Measurements from ENCODE around the gene LDB2.

Gene LDB2

DNA sequence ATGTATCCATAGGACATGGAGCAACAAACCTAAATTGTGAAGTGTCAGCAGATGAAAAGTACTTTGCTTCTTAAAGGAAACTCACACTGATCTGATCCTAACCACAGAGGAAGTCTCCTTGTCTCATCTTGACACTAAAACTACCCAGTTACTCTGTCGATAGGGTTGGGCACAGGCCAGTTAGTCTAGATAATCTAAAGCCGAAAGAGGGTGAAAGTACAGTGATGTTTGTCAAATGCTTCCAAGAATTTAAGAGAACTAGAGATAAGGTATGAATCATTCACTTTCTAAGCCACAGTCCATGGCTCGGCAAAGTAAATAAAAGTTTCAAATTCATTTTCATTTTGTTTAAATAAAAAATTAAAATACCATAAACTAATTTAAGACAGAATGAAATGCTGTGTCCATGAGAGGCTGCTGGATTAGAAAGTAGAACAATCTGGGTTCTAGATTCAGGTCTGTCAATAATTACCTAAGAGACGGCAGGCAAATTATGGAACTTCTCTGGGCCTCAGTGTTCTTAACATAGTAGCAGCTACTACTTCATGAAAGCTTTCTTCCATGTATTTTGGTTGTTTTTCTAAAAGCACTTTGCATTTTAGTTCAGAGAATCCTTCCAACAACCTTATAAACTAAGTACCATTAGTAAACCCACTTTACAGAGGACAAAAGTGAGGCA is 176.7 kb downstream of the LDB2 start:
- no peak for DNase-seq (ENCODE audit: low read depth in 2 of 2)

DNA sequence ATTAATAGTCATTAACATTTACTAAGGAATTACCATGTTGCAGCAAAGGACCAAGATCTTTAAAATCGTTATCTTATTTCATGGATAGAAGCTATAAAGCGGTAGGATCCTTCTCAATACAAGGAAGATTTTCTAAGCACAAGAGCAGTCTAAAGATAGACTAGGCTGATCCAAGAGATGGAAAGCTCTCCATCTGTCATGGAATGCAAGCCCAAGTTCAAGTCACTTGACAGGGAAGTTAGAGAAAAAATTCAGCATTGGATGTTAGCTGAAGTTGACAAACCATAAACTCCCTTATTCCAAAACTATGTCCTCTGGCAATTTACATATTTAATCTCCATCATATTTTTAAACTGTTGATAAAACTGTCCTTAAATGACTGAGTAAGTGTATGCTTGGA is 177.7 kb downstream of the LDB2 start:
- no peak for DNase-seq (ENCODE audit: low read depth in 2 of 2)

DNA sequence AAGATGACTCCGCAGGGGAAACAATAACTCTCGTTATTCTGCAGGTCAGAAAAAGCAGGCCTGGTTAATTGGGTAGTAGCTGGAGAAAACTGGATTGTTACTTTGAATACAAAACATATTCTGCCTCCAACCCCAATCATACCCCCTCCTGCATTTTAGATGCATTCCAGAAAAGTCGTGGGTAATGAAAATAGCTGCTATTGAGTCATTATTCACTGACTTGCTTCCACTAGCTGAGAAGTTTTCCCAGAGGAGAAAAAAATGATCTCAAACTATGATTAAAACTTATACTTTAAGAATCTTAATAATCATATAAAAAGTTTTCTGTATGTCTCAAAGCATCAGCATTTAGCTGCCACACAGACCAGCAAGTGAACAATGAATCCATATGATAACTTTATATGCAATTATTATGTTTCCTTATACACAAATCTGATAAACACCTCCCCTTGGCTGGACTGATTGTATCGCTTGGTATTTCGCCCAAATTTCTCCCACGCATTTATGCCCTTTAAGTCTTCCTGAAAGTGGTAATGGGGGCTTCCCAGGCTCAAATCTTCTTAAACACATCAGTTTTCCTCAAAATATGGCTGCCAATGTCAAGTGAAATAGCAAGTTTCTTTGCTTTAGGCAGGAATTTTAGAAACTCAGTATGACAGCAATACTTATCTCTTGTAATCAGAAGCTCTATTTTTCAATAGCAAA is 181.0 kb downstream of the LDB2 start:
- no peak for DNase-seq (ENCODE audit: low read depth in 2 of 2)

DNA sequence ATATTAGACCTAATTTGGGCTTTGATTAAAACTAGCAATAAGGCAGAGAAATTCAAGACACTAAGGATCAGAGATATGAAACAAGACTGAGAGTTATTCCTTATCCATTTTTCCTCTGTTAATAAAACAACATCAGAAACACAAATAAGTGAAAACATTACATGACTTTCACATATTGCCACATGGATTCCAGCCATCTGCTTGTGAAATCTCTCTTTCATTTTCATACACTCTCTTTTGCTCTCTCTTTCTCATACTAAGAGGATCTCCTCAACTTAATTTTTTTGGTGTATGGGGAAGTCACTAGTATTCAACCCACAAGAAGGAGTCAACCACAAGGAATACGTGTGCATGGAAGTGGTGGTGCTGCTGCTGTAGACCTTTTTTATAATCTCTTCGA is 183.0 kb downstream of the LDB2 start:
- no peak for DNase-seq (ENCODE audit: low read depth in 2 of 2)

DNA sequence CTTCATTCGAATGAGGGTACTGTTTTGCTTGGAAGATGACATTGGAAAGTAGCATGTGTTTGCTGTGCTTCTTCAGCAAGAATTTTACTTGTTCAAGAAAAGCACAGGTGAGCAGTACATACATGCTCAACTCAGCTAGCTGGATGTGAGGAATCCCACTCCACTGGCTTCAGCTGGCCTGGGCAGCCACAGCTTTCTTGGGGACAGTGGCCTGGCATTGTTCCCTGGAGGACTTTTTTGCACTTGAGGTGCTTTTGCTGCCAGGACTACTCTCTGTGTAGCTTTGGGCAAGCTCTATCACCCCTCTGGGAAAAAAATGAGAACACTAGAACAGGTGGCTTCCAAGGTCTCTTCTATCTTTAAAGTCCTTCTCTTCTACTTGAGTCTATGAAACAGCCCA is 184.3 kb downstream of the LDB2 start:
- no peak for DNase-seq (ENCODE audit: low read depth in 2 of 2)

DNA sequence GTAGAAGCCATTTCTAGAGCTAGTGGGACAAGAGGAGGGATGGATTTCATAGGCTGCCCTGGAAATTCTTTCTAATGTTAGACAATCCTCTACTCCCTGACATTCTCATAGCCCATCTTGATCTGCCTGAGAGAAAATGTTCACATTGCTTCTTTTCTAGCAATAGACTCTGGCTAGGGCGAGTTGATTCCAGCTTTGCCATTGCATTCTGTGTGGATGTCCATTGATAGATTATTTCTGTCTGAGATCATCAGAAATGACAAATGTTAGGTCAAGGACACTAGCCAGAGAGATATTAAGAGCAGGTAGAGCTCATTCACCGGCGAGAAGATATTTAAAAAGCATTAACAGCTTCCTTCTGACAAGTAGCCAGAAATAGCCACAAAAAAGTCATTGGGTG is 184.7 kb downstream of the LDB2 start:
- no peak for DNase-seq (ENCODE audit: low read depth in 2 of 2)

DNA sequence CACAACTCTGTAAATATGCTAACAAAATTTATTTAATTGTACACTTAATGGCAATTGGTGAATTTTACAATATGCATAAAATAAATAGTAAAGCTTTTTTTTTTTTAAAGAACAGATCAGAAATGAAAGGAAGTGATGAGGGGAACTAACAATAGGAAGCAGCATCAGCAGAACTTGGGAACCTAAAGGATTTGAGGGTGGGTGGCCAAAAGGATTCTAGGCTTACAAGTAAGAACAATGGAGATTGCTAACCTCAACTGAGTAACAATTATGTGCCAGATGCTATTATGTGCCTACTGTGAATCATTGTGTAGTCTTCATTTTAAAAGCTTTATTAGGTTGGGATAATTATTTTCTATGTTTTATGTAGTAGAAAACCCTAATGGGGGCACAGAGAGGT is 185.2 kb downstream of the LDB2 start:
- no peak for DNase-seq (ENCODE audit: low read depth in 2 of 2)

DNA sequence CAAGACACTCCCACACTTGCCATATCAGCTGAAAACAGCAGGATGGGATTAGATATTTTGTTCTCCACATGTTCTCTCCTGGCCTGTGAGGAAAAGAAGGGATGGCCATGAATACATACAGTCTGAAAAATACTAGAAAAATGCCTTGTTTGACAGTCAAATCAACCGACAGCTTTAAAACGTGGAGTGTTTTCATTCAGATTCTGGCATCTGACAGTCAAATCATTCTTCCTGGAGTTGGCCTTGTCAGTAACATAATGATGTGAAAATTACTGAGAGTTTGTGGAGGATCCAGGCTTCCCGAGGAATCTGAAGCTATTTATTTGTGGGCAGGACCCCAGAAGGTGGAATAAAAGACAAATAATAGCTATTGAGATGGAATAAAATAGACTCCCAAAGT is 188.2 kb downstream of the LDB2 start:
- no peak for DNase-seq (ENCODE audit: low read depth in 2 of 2)

DNA sequence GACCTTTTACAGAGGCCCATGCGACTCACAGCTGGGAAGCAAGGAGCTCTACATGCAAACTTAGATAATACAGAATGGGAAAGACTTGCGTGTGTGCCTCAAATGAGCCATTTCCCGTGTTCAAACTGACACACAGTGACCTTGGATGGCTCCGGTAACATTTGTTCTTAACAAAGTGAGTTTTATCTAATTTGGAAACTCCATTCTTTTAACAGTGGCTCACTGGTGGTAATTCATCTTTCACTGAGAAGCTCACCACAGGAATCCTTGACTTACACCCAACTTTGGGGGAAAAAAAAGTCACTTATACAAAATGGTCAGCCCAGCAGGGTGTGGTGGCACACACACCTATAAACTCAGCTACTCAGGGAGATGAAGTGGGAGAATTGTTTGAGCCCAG is 190.6 kb downstream of the LDB2 start:
- DNase-seq (ENCODE audit: low read depth in 2 of 2) = no peak

DNA sequence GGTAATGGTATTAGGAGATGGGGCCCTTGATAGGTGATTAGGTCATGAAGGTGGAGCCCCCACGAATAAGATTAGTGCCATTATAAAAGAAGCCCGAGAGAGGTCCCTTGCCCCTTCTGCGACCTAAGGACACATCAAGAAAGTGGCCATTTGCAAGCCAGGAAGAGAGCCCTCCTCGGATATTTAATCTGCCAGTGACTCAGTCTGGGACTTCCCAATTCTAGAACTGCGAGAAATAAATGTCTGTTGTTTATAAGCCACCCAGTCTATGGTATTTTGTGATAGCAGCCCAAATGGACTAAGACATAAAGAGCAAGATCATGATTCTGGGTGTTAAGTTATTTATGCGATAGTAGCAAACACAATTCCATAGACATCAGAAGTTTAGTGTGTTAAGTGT is 192.2 kb downstream of the LDB2 start:
- DNase-seq (ENCODE audit: low read depth in 2 of 2) = no peak

DNA sequence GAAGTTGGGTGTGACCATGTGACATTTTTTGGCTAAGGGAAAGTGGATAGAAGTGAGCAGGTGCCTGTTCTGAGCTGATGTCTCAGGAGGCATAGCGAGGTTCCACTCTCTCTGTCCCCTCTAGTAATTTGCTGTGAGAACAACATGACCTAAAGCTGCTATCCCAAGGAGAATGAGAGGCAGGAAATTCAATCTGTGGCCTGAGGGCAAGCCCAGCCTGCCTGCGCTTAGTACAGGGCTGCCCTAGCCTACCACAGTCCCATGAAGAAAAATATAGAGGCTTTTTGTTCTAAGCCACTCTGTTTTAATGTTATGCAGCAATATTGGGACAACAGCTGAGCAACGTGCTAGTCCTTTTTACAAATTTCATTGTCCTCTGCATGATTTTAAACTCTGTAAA is 193.1 kb downstream of the LDB2 start:
- no peak for DNase-seq (ENCODE audit: low read depth in 2 of 2)

DNA sequence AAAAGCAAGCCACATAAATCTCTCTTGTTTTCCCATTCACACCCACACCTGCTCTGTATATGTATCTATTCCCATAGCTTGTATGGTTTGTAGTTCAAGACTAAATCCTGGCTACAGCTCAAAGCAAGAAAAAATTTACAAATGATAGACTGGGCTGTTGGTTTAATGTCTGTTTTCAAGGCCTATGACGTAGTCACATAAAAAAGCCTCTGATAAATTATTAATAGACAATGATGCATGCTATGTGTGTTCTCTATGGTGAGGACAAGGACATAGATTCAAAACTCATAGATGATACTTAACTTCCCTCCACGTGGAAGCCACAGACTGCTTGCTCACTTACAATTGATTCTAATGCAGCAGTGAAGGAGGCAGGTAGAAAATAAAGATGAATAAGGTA is 194.0 kb downstream of the LDB2 start:
- no peak for DNase-seq (ENCODE audit: low read depth in 2 of 2)

DNA sequence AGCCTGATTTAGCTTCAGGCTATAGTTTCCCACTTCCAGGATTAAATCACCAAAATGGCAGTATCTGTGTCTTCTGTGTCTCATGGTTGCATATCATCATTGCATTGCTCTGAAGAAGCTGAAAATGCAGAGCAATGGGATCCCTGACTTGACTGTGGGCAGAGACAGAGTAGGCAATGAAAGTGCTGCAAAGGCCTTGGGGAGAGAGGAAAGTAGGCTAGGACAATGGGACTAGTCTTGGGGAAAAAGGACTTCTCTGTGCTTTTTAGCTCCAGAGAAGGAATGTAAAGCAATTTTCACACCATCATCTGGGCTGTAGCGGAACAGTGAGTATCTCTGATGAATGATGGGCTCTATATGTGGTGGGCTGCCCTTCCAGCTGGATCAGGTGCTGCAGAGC is 202.5 kb downstream of the LDB2 start:
- no peak for DNase-seq (ENCODE audit: low read depth in 2 of 2)

DNA sequence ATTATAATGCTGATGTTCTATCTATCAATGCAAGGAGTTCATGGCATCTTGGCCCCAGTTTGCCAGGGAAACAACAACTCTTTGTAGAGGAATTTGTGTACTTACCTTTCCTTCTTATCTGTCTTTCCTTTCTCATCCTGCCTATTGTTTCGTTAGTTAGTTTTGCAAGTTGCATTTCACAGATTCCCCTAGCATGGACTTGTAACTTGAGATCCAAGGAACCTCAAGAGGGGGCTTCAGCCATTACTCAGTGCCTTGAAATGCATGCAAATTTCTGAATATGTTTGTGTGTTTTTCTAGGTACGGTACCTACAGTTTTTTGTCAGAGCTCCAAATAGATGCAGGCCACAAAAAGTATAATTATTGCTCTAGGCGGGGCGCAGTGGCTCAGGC is 203.6 kb downstream of the LDB2 start:
- no peak for DNase-seq (ENCODE audit: low read depth in 2 of 2)

DNA sequence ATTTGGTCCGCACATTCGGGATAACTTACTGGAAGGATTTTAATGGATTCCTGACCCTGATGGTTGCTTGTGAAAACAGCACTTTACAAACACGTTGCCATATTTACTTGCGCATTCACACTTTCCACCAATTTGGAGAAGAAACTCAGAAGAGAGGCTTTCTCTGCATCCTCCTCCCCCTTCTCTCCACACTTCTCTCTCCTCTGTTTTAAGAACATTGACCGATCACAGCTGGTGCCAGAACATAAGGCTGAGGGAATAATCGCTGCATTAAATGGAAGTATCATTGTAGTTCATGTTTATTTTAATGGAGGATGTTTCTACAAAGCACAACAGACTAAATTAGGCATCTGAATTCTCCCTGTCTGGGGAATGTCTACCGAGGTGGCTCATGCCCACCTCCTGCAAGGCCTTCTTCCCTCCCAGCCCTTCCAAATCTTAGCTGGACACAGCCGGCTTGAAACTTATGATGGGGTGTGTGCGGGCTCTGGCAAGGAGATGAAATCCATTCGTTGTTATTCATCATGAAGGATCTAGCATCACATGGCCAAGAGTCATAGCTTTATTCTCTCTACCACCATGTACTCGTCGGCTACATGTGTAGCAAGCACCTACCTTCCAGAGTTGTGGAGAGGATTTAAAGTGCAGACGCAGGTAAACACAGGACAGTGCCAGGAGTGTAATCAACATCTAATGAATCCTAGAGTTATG is 204.1 kb downstream of the LDB2 start:
- DNase-seq (ENCODE audit: low read depth in 2 of 2) = no peak

DNA sequence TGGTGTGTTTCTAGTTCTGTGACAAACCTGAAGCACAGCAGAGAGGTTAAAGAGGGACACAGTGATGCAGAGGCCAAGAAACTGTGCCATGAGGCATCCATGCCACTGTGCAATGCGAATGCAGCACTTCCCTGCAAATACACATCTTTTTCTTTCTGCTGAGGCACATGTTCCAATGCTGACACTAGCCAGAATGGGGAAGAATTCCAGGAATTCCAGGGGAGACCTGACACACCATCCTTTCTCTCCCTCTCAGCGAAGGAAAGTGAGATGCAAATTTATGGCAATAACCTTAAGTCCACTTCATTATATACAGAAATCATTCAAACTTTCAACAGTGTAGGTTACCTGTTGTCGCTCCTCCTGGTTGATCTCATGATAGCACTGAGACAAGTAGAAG is 204.8 kb downstream of the LDB2 start:
- DNase-seq (ENCODE audit: low read depth in 2 of 2) = no peak

DNA sequence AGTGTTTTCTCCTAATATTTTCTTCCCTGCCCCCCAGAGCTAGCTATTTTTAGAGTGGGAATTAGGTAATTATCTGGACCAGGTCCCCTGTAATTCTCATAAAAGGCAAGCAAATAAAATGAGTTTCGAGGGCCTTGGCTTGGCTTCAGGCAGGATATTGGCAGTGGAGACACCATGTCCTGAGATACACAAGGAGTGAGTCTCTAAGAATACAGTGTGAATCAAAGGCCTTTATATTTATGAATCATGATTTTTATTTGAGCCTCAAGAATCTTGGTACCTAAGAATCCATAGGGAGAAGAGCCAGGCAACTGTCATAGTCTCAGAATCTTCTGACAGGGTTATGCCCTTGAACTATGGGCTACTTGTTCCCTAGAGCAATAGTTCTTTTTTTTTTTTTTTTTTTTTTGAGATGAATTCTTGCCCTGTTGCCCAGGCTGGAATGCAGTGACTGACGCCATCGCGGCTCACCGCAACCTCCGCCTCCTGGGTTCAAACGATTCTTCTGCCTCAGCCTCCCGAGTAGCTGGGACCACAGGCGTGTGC is 205.4 kb downstream of the LDB2 start:
- DNase-seq (ENCODE audit: low read depth in 2 of 2) = no peak

DNA sequence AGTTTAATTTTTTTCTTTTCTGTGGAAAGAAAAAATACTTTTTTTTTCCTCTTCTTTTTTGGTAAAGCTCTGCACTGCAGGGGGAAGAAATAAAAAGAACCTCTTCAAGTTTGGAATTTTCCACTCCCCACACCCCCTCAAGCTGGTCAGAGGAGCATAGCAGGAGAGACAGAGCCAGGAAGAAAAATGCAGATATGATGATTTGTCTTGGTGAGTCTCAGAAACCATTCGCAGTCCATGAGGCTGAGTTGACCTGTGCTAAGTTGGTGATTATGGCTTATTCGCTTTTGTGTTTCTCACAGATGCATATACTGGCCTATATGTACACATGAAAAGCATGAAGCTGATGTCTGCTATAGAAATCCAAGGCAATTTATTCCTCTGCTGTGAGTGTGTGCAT is 205.9 kb downstream of the LDB2 start:
- DNase-seq (ENCODE audit: low read depth in 2 of 2) = no peak

DNA sequence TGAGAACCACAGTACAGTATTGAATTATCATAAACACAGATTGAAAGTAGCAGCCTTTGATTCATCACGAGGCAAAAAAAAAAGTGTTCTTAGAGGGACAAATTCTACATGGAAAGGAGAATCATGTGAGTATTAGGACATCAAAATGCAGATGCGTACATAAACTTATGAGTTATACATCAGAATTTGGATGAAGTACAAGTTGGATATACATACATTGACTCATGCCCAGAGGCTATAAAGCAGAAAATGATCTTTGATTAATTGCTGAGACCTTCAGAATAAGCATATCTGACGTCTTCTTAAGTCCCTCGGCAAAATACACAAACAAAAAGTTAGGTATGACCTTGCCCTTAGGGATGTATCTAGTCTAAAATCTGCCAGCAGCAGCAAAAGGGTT is 206.4 kb downstream of the LDB2 start:
- DNase-seq (ENCODE audit: low read depth in 2 of 2) = no peak

DNA sequence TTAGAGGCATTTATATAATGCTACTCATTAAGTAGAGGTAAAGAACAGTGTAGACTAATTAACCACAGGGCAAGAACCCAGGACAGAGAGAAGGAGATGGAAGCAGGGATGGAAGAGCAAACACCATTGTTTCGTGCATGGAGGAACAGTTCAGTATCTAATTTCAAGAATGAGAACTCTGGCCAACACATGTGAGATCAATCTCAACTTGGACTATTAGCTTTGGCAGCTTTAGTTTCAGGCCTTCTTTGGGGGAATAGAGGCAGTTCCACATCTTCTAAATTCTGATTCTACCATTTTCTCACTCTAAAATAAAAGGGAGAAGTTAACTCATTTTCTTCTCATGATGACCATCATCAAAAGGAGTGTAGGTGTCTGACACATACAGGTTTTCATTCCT is 207.0 kb downstream of the LDB2 start:
- DNase-seq (ENCODE audit: low read depth in 2 of 2) = no peak

DNA sequence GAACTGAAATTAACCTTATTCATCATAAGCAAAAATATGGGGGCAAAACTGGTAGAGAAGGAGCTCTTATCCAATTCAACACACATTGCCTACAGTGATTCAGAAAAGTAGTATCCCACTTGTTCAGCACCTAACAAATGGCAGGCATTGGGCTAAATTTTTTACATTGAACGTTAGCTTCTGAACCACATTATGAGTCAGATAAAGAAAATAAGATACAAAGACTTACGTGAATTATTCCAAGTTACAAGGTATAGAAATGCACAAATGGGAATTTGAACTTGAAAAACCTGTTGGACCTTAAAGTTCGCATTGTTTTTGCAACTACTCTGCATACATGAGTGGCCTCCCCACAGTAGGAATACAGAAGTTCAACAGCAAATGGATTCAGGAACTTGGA is 210.6 kb downstream of the LDB2 start:
- DNase-seq (ENCODE audit: low read depth in 2 of 2) = no peak

DNA sequence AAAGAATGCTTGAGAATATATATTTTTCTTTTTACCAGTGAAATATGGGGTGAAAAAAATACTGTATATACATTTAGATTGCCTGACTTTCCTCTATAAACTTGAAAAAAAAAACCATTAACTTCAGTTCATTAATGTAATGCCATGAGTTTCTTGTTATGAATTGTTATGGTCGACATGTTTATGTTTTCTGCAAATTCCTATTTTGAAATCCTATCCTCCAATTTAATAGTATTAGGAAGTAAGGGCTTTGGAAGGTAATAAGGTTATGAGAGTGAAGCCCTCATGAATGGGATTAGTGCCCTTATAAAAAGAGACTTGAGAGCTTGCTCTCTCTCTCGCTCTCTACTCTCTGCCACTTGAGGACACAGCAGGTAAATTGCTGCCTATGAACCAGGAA is 211.4 kb downstream of the LDB2 start:
- no peak for DNase-seq (ENCODE audit: low read depth in 2 of 2)

DNA sequence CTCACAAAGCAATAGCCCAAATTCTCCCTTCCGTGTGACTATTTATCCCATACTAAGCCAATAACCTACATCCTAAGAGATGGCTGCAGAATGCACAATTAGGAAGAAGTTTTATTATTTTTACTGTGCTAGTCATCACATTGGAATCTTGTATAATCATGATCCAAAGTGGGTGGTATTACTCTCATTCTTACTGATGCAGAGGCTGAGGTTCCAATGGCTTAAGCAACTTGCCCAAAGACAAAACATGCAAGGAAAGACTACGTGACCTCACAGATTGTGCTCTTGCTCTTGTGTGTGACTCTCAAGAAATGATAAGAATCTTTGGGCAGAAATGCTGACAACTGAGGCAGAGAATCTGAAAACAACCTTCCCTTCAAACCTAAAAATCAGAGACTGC is 212.2 kb downstream of the LDB2 start:
- DNase-seq (ENCODE audit: low read depth in 2 of 2) = no peak
